Measurements from ENCODE around the gene CXCL17. TPM values are rescaled to one million over a fixed set of nuclear protein-coding genes. Genes with fewer than 3 reads are reported as not detected.

The CXCL17 gene
- total RNA-seq, 1 donor from 2014 or later = not detected

DNA sequence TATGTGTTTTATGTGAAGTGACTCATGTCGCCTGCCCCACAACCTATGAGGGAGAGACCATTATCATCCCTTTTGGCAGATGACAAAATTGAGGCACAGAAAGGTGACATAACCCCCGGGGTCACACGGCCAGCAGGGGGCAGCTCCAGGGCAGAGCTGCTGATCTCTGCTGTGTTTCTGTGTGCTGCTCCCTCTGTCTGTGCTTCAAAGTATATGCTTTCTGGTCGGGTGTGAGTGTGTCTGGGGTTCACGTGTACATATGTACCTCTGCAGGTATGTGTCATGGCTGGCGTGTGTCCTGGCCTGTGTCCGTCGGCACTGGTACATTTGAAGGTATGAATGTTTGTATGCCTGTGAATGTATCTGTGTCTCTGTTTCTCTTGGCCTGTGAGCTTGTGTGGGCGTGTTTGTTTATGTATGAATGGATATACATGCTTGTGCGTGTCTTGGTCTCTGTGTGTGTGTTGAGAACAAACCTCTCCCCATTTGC is 22.6 kb downstream of the CXCL17 start:
- Mint-ChIP-seq H3K4me1 (ENCODE audit: low read depth) (peaks cover 31% of the 10 kb centered on the region), H3K27me3 (ENCODE audit: low read depth) (no peaks in the 10 kb centered on the region), H3K27ac (no peak overlapping the region), H3K4me3 (ENCODE audit: low read depth) (no peak overlapping the region), H3K9me3 (no peaks in the 10 kb centered on the region), H3K36me3 (ENCODE audit: low read depth) (peaks cover 6% of the 10 kb centered on the region)
- peak; percentile 74 for DNase-seq (ENCODE audit: low spot score)
- intact Hi-C loops (cut with micrococcal nuclease) = loop anchor here (5.0 to 10.0 kb wide), 3 partner anchors 178 to 1815 kb away; partner anchors contain the start of genes GSK3A and LTBP4

DNA sequence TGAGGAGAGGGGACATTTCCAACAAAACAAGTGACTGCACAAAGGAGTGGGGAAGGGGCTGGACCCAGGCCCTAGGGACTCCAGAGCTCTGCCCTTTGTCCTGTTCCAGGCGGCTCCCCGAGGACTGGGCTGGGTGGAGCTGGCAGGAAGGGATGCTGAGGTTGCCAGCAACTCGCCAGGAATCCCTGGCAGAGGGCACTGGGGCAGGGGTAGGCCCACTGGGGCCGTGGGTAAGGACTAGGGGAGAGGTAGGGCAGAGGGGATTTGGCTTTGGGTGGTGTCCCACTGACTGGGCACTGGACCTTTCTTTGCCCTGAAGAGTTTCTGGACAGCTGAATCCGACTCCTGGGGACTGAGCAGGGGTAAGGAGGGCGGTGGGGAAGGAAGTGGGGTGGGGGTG is 23.4 kb downstream of the CXCL17 start:
- Mint-ChIP-seq H3K4me3 (ENCODE audit: low read depth) (no peak overlapping the region), H3K9me3 (no peaks in the 10 kb centered on the region), H3K27ac (no peak overlapping the region), H3K36me3 (ENCODE audit: low read depth) (peaks cover 9% of the 10 kb centered on the region), H3K27me3 (ENCODE audit: low read depth) (no peaks in the 10 kb centered on the region), H3K4me1 (ENCODE audit: low read depth) (peaks cover 31% of the 10 kb centered on the region)
- no peak for DNase-seq (ENCODE audit: low spot score)
- intact Hi-C loops (cut with micrococcal nuclease) = no loop called here

- no peak overlapping the region for H3K27ac Mint-ChIP-seq
- H3K4me1 Mint-ChIP-seq (ENCODE audit: low read depth) = no peaks in the 10 kb centered on the region
- H3K9me3 Mint-ChIP-seq = no peaks in the 10 kb centered on the region
- intact Hi-C loops (cut with micrococcal nuclease) = no loop called here
- H3K36me3 Mint-ChIP-seq (ENCODE audit: low read depth) = peaks cover 19% of the 10 kb centered on the region
- no peak for DNase-seq (ENCODE audit: low spot score)
- no peak overlapping the region for H3K4me3 Mint-ChIP-seq (ENCODE audit: low read depth)
- H3K27me3 Mint-ChIP-seq (ENCODE audit: low read depth) = no peaks in the 10 kb centered on the region
These were observed 30.1 kb downstream of the CXCL17 start for GRCh38 chr19:42412661-42413076.

DNA sequence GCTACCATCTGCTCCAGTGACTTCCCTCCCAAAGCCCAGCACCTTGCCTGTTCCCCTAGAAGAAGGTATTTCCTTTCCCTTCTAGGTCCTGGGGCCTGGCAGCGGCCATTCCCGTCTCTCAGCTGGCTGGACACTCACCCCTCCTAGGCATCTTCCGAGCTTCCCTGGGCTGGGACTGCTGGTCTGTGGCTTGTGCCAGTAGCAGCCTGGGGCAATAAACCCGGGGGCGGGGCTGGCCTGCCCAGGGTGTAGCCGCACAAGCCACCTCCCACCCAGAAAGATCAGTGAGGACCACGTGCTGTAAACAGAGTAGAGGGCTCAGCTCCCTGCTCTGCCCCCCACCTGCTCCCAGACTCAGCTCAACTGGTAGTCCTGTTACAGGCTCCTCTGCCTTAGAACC is 30.5 kb downstream of the CXCL17 start:
- H3K4me3 Mint-ChIP-seq (ENCODE audit: low read depth) = no peak overlapping the region
- intact Hi-C loops (cut with micrococcal nuclease) = no loop called here
- no peaks in the 10 kb centered on the region for H3K4me1 Mint-ChIP-seq (ENCODE audit: low read depth)
- H3K27me3 Mint-ChIP-seq (ENCODE audit: low read depth) = no peaks in the 10 kb centered on the region
- no peak overlapping the region for H3K27ac Mint-ChIP-seq
- H3K9me3 Mint-ChIP-seq = no peaks in the 10 kb centered on the region
- peaks cover 23% of the 10 kb centered on the region for H3K36me3 Mint-ChIP-seq (ENCODE audit: low read depth)
- DNase-seq (ENCODE audit: low spot score) = no peak

- Mint-ChIP-seq H3K4me3 (ENCODE audit: low read depth) (no peak overlapping the region), H3K4me1 (ENCODE audit: low read depth) (no peaks in the 10 kb centered on the region), H3K27me3 (ENCODE audit: low read depth) (no peaks in the 10 kb centered on the region), H3K36me3 (ENCODE audit: low read depth) (peaks cover 29% of the 10 kb centered on the region), H3K9me3 (no peaks in the 10 kb centered on the region), H3K27ac (no peak overlapping the region)
- no peak for DNase-seq (ENCODE audit: low spot score)
- intact Hi-C loops (cut with micrococcal nuclease) = no loop called here
These were observed 31.1 kb downstream of the CXCL17 start for GRCh38 chr19:42411581-42412178.

DNA sequence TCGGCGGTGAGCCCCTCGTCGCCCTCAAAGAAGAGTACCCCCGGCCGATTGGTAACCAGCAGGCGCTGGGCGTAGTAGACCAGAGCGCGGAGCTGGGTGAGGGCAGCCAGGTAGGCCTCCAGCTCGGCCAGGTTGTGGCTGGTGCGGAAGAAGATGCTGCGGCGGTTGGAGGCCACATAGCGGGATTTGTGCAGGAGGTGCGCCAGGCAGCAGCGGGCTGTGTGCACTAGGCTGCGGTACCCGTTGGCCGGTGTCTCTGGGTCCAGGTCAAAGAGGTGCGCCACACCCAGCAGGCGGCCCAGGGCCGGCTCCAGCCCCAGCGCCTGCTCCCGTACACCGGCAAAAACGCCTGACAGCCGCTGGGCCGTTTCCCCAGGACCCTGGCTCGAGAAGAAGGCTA is 32.4 kb downstream of the CXCL17 start:
- no peak overlapping the region for H3K4me3 Mint-ChIP-seq (ENCODE audit: low read depth)
- no peaks in the 10 kb centered on the region for H3K27me3 Mint-ChIP-seq (ENCODE audit: low read depth)
- intact Hi-C loops (cut with micrococcal nuclease) = no loop called here
- H3K4me1 Mint-ChIP-seq (ENCODE audit: low read depth) = no peaks in the 10 kb centered on the region
- H3K27ac Mint-ChIP-seq = no peak overlapping the region
- no peaks in the 10 kb centered on the region for H3K9me3 Mint-ChIP-seq
- peaks cover 32% of the 10 kb centered on the region for H3K36me3 Mint-ChIP-seq (ENCODE audit: low read depth)
- no peak for DNase-seq (ENCODE audit: low spot score)

DNA sequence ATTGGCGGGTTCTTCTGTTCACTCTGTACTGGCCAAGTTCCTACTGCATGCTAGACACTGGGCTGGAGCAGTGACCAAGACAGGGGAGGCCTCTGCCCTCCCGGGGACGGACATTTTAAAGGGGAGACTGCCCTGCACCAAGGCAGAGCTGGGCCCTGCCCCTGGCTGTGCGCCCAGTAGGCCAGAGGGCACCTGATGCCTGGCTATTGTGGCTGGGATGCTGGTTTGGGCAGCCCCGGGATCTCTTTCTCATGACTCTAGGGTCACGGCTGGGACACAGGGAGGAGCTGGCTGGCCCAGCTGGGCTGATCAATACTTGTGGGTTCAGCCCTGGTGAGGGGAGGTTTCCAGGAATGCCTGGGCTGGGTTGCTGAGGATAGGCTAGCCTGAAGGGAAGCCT is 33.3 kb downstream of the CXCL17 start:
- Mint-ChIP-seq H3K4me3 (ENCODE audit: low read depth) (no peak overlapping the region), H3K36me3 (ENCODE audit: low read depth) (peaks cover 35% of the 10 kb centered on the region), H3K27ac (no peak overlapping the region), H3K27me3 (ENCODE audit: low read depth) (no peaks in the 10 kb centered on the region), H3K4me1 (ENCODE audit: low read depth) (no peaks in the 10 kb centered on the region), H3K9me3 (no peaks in the 10 kb centered on the region)
- intact Hi-C loops (cut with micrococcal nuclease) = no loop called here
- DNase-seq (ENCODE audit: low spot score) = no peak

GRCh38 chr19:42407816-42408175 is 35.0 kb downstream of the CXCL17 start:
- no peaks in the 10 kb centered on the region for H3K9me3 Mint-ChIP-seq
- no peak overlapping the region for H3K27ac Mint-ChIP-seq
- H3K36me3 Mint-ChIP-seq (ENCODE audit: low read depth) = peaks cover 37% of the 10 kb centered on the region
- no peaks in the 10 kb centered on the region for H3K4me1 Mint-ChIP-seq (ENCODE audit: low read depth)
- no peak overlapping the region for H3K4me3 Mint-ChIP-seq (ENCODE audit: low read depth)
- no peaks in the 10 kb centered on the region for H3K27me3 Mint-ChIP-seq (ENCODE audit: low read depth)
- no peak for DNase-seq (ENCODE audit: low spot score)
- intact Hi-C loops (cut with micrococcal nuclease) = no loop called here

- no peaks in the 10 kb centered on the region for H3K27me3 Mint-ChIP-seq (ENCODE audit: low read depth)
- H3K9me3 Mint-ChIP-seq = no peaks in the 10 kb centered on the region
- intact Hi-C loops (cut with micrococcal nuclease) = no loop called here
- no peak overlapping the region for H3K4me3 Mint-ChIP-seq (ENCODE audit: low read depth)
- no peak overlapping the region for H3K27ac Mint-ChIP-seq
- no peaks in the 10 kb centered on the region for H3K4me1 Mint-ChIP-seq (ENCODE audit: low read depth)
- DNase-seq (ENCODE audit: low spot score) = no peak
- peaks cover 41% of the 10 kb centered on the region for H3K36me3 Mint-ChIP-seq (ENCODE audit: low read depth)
These were observed 35.5 kb downstream of the CXCL17 start for GRCh38 chr19:42407085-42407815.

- H3K36me3 Mint-ChIP-seq (ENCODE audit: low read depth) = peaks cover 43% of the 10 kb centered on the region
- peaks cover 7% of the 10 kb centered on the region for H3K4me1 Mint-ChIP-seq (ENCODE audit: low read depth)
- no peak overlapping the region for H3K27ac Mint-ChIP-seq
- no peaks in the 10 kb centered on the region for H3K9me3 Mint-ChIP-seq
- no peaks in the 10 kb centered on the region for H3K27me3 Mint-ChIP-seq (ENCODE audit: low read depth)
- intact Hi-C loops (cut with micrococcal nuclease) = no loop called here
- H3K4me3 Mint-ChIP-seq (ENCODE audit: low read depth) = no peak overlapping the region
- no peak for DNase-seq (ENCODE audit: low spot score)
These were observed 36.6 kb downstream of the CXCL17 start for GRCh38 chr19:42406111-42406510.

- no peak for DNase-seq (ENCODE audit: low spot score)
- peaks cover 53% of the 10 kb centered on the region for H3K36me3 Mint-ChIP-seq (ENCODE audit: low read depth)
- intact Hi-C loops (cut with micrococcal nuclease) = no loop called here
- H3K27ac Mint-ChIP-seq = no peak overlapping the region
- no peaks in the 10 kb centered on the region for H3K9me3 Mint-ChIP-seq
- no peaks in the 10 kb centered on the region for H3K27me3 Mint-ChIP-seq (ENCODE audit: low read depth)
- H3K4me3 Mint-ChIP-seq (ENCODE audit: low read depth) = no peak overlapping the region
- peaks cover 20% of the 10 kb centered on the region for H3K4me1 Mint-ChIP-seq (ENCODE audit: low read depth)
These were observed 39.2 kb downstream of the CXCL17 start for GRCh38 chr19:42403586-42403985.

DNA sequence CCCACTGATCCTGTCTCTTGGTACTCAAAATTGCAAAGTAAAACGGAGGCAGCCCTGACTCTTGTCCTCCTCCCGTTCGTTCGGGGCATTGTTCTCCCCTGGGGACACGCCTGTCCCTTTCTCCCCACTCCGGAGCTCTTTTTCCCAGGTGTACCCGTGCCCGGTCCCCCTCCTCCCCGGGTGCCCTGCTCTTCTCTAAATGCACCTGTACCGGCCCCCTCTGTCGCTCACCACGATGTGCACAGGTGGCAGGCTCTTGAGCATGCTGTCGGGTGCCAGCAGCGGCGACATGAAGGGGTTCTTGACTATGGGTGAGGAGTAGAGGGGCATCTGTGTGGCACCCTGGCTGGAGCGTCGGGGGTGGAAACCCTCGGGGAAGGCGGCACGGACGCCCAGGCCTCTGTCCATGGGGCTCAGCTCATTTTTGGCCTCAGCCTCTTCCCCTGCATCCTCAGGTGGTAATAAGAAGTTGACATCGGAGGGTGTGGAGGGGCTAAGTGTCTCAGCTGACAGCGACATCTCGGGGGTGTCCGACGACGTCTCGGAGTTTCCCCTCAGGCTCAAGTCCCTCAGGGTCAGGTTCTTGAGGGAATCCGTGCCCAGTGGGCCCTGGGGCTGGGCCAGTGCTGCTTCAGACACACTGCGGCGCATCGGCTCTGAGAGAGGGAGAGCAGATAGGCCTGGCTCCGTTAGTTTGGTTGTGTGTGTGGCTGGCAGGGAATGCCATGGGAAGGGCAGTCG is 40.2 kb downstream of the CXCL17 start:
- Mint-ChIP-seq H3K36me3 (ENCODE audit: low read depth) (peaks cover 47% of the 10 kb centered on the region), H3K9me3 (no peaks in the 10 kb centered on the region), H3K4me3 (ENCODE audit: low read depth) (peak overlapping the region; percentile 71), H3K27me3 (ENCODE audit: low read depth) (no peaks in the 10 kb centered on the region), H3K4me1 (ENCODE audit: low read depth) (peaks cover 25% of the 10 kb centered on the region), H3K27ac (no peak overlapping the region)
- intact Hi-C loops (cut with micrococcal nuclease) = no loop called here
- DNase-seq (ENCODE audit: low spot score) = no peak
